CD4-positive, alpha-beta T cell (primary cell): ENCODE results near the gene ERI3. TPM values are rescaled to one million over a fixed set of nuclear protein-coding genes. Genes with fewer than 3 reads are reported as not detected.

Experiments
- ATAC-seq: fragments of 200-7000 bp; cut with Tn5 transposase; one replicate; pipeline ENCODE4 v1.10.0; 2022; ENCODE audit warnings: mild to moderate bottlenecking; ENCODE audit not compliant: poor library complexity
- CTCF ChIA-PET: fragments of 350-600 bp; sonication (Branson Sonifier 250); formaldehyde crosslinking; loops from one replicate; lab custom pipeline; 2021; ENCODE audit warnings: antibody characterized with exemption, inconsistent platforms; lab: Charles Lee
- POLR2A ChIA-PET: fragments of 350-600 bp; sonication (Branson Sonifier 250); formaldehyde crosslinking; loops from one replicate; lab custom pipeline; 2021; ENCODE audit warnings: antibody characterized with exemption, inconsistent platforms; lab: Charles Lee
- DNase-seq, 14 experiments: peaks; one replicate each; pipeline ENCODE4 v3.0.0-alpha.2; 2013 to 2020; ENCODE audit warnings: mixed read lengths in 2 of 14
- H3K27ac ChIP-seq, 2 donors: one replicate each; pipeline versions ENCODE4 v1.5.1 to v1.7.0; 2013; ENCODE audit warnings: low read length in 2 of 2, low read depth in 1 of 2, mild to moderate bottlenecking in 1 of 2
- H3K27me3 ChIP-seq, 2 experiments: 1 replicate in 1 of 2; 2 replicates in 1 of 2; pipeline versions ENCODE4 v1.6.1 to v1.7.0; 2013; ENCODE audit warnings: low read length in 2 of 2, control low read depth in 1 of 2, mild to moderate bottlenecking in 1 of 2, moderate library complexity in 1 of 2; ENCODE audit not compliant: insufficient read depth in 2 of 2, control insufficient read depth in 1 of 2
- H3K36me3 ChIP-seq: one replicate; pipeline ENCODE4 v1.6.1; 2013; ENCODE audit warnings: low read length, control low read depth; ENCODE audit not compliant: insufficient read depth
- H3K4me1 ChIP-seq: one replicate; pipeline ENCODE4 v1.6.1; 2013; ENCODE audit warnings: low read length, control low read depth; ENCODE audit not compliant: insufficient read depth
- H3K4me3 ChIP-seq: one replicate; pipeline ENCODE4 v1.5.1; 2013; ENCODE audit warnings: mild to moderate bottlenecking, low read length, moderate library complexity
- H3K9me3 ChIP-seq, 2 experiments: 1 replicate in 1 of 2; 2 replicates in 1 of 2; pipeline versions ENCODE4 v1.6.1 to v1.7.0; 2013; ENCODE audit warnings: low read length in 2 of 2, mild to moderate bottlenecking in 2 of 2, control low read depth in 1 of 2, moderate library complexity in 1 of 2; ENCODE audit not compliant: control insufficient read depth in 1 of 2, insufficient read depth in 1 of 2
- H3K27ac Mint-ChIP-seq: one replicate; pipeline ENCODE4 v1.8.0; 2020; ENCODE audit warnings: mixed read lengths
- H3K27me3 Mint-ChIP-seq: one replicate; pipeline ENCODE4 v1.8.0; 2021; ENCODE audit warnings: mixed read lengths
- H3K36me3 Mint-ChIP-seq: one replicate; pipeline ENCODE4 v1.8.0; 2021; ENCODE audit warnings: low read depth, mixed read lengths
- H3K4me1 Mint-ChIP-seq: one replicate; pipeline ENCODE4 v1.8.0; 2021; ENCODE audit warnings: low read depth, mixed read lengths
- H3K4me3 Mint-ChIP-seq: one replicate; pipeline ENCODE4 v1.8.0; 2020; ENCODE audit warnings: mild to moderate bottlenecking, mixed read lengths
- H3K9me3 Mint-ChIP-seq: one replicate; pipeline ENCODE4 v1.8.0; 2020; ENCODE audit warnings: mixed read lengths
- CTCF ChIP-seq: fragments of 200-600 bp; IDR thresholded peaks from one replicate; pipeline ENCODE4 v1.8.0; 2022; ENCODE audit warnings: antibody characterized with exemption, mild to moderate bottlenecking
- intact Hi-C, 2 experiments: fragments of 100-400 bp; cut with DNase I in 1 of 2; cut with micrococcal nuclease in 1 of 2; formaldehyde crosslinking; loops; one replicate each; pipeline versions ENCODE4 v1.15.1 to v1.9.0; 2023 to 2025; cut with DNase I, micrococcal nuclease
- total RNA-seq, 174 experiments: library from RNA in 2 of 174; stranded (reverse) in 2 of 174; gene quantifications; one replicate each; pipeline ENCODE4 v1.2.3 and lab custom pipeline; 2021 to 2026

Gene ERI3
- total RNA-seq, 2 experiments from 2014 or later = 19.7 to 20.7 TPM

- H3K4me1 Mint-ChIP-seq = peaks cover 6% of the 10 kb centered on the region
- ATAC-seq (no peak), DNase-seq (no peak)
- Histone ChIP-seq H3K27ac (no peak overlapping the region), H3K36me3 (peaks cover 6% of the 10 kb centered on the region), H3K4me3 (no peak overlapping the region), H3K27me3 (no peaks in the 10 kb centered on the region), H3K4me1 (no peaks in the 10 kb centered on the region), H3K9me3 (no peaks in the 10 kb centered on the region)
- ChIA-PET CTCF (no interaction called here), POLR2A (no interaction called here)
- peaks cover 54% of the 10 kb centered on the region for H3K36me3 Mint-ChIP-seq
- intact Hi-C loops = no loop called here
- H3K27ac Mint-ChIP-seq = no peak overlapping the region
- H3K9me3 Mint-ChIP-seq = no peaks in the 10 kb centered on the region
- H3K27me3 Mint-ChIP-seq = no peaks in the 10 kb centered on the region
- TF ChIP-seq CTCF = no peak
- no peak overlapping the region for H3K4me3 Mint-ChIP-seq
Measured at GRCh38 chr1:44326821-44327465, 28.1 kb downstream of the ERI3 start.

GRCh38 chr1:44326024-44326701 lies 28.9 kb downstream of the ERI3 start:
- ATAC-seq (no peak), DNase-seq (no peak)
- ChIA-PET CTCF (no interaction called here), POLR2A (no interaction called here)
- Mint-ChIP-seq H3K27ac (no peak overlapping the region), H3K4me3 (no peak overlapping the region), H3K36me3 (peaks cover 48% of the 10 kb centered on the region), H3K27me3 (no peaks in the 10 kb centered on the region), H3K9me3 (no peaks in the 10 kb centered on the region), H3K4me1 (peaks cover 6% of the 10 kb centered on the region)
- intact Hi-C loops = no loop called here
- Histone ChIP-seq H3K4me1 (no peaks in the 10 kb centered on the region), H3K4me3 (no peak overlapping the region), H3K27me3 (no peaks in the 10 kb centered on the region), H3K27ac (no peak overlapping the region), H3K36me3 (peaks cover 5% of the 10 kb centered on the region), H3K9me3 (no peaks in the 10 kb centered on the region)
- TF ChIP-seq CTCF = no peak

- ATAC-seq = no peak
- TF ChIP-seq CTCF = no peak
- Histone ChIP-seq H3K27me3 (no peaks in the 10 kb centered on the region), H3K4me1 (no peaks in the 10 kb centered on the region), H3K9me3 (no peaks in the 10 kb centered on the region), H3K27ac (no peak overlapping the region), H3K4me3 (no peak overlapping the region), H3K36me3 (peaks cover 14% of the 10 kb centered on the region)
- H3K4me3 Mint-ChIP-seq = no peak overlapping the region
- CTCF ChIA-PET = no interaction called here
- H3K27ac Mint-ChIP-seq = no peak overlapping the region
- intact Hi-C loops = no loop called here
- no peak for DNase-seq
- peaks cover 48% of the 10 kb centered on the region for H3K36me3 Mint-ChIP-seq
- peaks cover 6% of the 10 kb centered on the region for H3K4me1 Mint-ChIP-seq
- POLR2A ChIA-PET = interaction anchor here (0.6 kb wide), 1 partner anchor 20 kb away, joined by 3 read pairs; no protein-coding TSS in a partner anchor
- no peaks in the 10 kb centered on the region for H3K27me3 Mint-ChIP-seq
- no peaks in the 10 kb centered on the region for H3K9me3 Mint-ChIP-seq
Measured at GRCh38 chr1:44323947-44324346, 31.1 kb downstream of the ERI3 start.
